Muscle of arm (tissue), 12 donors: ENCODE data around the gene KANSL1L. TPM values are rescaled to one million over a fixed set of nuclear protein-coding genes. Genes with fewer than 3 reads are reported as not detected.

Experiments used
- DNase-seq: peaks from one replicate; pipeline ENCODE4 v3.0.0-alpha.2; 2013
- polyA plus RNA-seq, 12 donors: library from polyadenylated mRNA; unstranded; fragments of 120-200 nt; gene quantifications; one replicate each; pipeline ENCODE4 v1.2.1, GENCODE V29; 2013; ENCODE audit not compliant: insufficient read length in 12 of 12

The KANSL1L gene
- polyA plus RNA-seq, 12 donors: 17.0 to 31.9 (median 23.5) TPM; not detected in 1

- DNase-seq: no peak
Measured at GRCh38 chr2:210086292-210086691, 84.9 kb downstream of the KANSL1L start.

DNA sequence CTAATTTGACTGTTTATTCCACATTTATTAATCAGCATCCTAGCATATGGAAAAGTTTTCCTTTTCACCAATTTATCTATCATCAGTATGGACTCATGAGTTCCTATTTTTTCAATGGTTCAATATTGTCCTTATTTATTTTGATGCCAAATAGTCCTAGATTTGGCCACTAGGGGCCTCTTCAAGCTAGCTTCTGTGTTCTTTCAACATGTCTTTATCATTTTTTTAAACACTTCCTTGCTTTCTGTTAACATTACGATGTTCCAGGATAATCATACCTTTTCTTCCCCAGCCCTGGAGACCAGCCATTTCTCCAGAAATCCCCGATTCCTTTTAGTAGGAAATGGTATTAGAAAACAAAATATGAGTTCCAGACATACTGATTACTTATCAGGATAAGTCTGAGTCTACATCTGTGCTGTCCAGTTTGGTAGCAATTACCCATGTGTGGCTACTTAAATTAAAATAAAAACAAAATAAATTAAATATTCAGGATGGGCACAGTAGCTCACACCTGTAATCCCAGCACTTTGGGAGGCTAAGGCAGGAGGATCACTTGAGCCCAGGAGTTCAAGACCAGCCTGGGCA is 98.2 kb downstream of the KANSL1L start:
- peak; percentile 18 for DNase-seq

DNA sequence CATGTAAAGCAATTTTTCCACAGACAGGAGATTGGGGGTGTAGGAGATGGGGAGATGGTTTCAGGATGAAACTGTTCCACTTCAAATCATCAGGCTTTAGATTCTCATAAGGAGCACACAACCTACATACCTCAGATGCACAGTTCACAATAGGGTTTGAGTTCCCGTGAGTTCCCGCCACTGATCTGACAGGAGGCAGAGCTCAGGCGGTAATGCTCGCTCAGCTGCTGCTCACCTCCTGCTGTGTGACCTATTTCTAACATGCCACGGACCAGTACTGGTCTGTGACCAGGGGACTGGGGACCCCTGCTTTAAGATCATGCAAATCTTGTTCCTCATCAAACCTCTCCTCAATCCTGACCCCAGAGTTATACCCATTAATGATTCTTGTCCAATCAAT is 98.7 kb downstream of the KANSL1L start:
- DNase-seq: no peak

- DNase-seq: no peak
Measured at GRCh38 chr2:210063306-210063705, 107.9 kb downstream of the KANSL1L start.

GRCh38 chr2:210055825-210056224 is 115.4 kb downstream of the KANSL1L start:
- no peak for DNase-seq

- DNase-seq: no peak
Measured at GRCh38 chr2:210054696-210055095, 116.5 kb downstream of the KANSL1L start.

DNA sequence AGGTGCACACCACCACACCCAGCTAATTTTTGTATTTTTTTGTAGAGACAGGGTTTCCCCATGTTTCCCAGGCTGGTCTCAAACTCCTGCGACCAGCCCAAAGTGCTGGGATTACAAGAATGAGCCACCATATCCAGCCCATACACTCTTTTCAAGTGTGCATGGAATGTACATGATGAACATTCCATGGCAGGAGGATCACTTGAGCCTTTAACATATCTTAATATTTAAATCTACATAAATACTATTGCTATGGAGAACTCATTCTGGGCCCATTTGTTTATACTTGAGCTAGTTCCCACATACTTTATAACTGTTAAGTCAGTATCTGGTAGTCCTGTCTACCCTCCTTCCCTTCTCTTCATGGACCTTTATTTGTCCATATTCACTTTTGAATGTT is 120.3 kb downstream of the KANSL1L start:
- no peak for DNase-seq

- DNase-seq: peak; percentile 10
Measured at GRCh38 chr2:210049831-210050230, 121.4 kb downstream of the KANSL1L start.

DNA sequence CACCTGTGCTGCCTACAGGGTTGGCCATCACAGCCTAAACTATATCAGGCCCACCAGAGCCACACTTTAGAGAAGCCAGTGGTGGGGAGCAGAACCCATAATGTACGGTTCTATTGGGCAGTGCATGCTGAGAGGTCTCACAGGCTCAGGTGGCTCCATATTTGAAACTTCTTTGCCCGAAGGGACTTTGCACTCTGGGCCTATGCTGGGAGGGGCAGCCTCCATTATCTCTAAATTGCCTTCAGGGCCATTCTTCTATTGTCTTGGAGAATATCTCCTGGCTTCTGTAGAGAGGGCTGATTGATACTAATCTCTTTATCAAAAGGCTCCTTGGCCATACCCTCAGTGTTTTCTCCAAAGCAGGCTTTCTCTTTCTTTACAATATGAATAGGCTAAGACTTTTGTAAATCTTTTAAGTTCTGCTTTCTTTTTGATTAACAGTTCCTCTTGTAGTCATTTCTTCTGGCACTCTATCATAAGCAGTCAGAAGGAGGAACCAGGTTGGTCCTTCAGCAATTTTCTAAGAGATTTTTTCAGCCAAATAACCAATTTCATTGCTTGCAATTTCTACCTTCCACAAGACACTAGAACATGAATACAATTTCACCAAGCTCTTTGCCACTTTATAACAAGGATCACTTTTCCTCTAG is 124.2 kb downstream of the KANSL1L start:
- DNase-seq: no peak

GRCh38 chr2:210038078-210038477 is 133.1 kb downstream of the KANSL1L start:
- no peak for DNase-seq

- DNase-seq: no peak
Measured at GRCh38 chr2:210035679-210036078, 135.5 kb downstream of the KANSL1L start.

DNA sequence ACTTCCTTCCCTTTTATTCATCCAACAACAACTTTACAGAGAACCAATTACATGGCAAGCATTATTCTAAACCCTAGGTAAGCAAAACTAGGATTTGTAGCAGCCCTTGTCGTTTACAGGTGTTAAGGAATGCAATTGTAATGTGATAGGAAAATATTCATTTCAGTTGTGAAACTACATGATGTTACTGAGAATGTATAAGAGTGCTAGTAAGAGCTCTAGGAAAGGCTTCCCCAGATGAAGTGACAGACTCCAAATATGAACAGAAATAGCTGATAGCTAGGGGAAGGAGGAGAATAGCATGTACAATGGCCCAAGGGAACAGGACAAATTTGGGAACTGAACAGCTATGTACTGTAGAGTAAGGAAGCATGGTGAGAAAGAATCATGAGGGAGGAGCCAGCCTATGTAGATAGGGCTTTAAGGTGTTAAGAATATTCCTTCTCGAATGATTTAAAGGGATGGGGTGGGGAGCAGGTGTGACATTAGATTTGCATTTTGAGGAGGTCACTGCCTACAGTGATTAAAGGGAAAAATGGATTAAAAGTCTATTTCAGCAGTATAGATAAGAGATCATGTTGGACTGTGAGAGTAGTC is 137.0 kb downstream of the KANSL1L start:
- DNase-seq: no peak

- no peak for DNase-seq
Measured at GRCh38 chr2:210028178-210028577, 143.0 kb downstream of the KANSL1L start.

DNA sequence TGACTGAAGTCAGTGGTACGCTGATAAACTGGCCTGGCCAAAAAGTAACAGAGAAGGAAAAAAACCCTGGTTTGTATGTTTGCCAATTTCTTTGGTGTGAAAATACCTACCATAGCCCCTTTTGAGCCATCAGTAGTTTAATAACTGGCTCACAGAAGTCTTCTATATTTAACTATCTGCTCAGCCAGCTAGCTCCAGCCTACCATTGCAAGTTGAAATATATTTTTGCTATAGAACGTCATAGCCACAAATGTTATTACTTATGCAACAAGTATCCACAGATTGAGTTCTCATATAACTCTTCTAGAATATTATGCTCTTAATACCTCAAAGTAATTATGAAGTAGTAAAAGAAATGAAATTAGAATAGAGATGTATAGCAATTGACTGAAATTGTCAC is 143.6 kb downstream of the KANSL1L start:
- no peak for DNase-seq

- DNase-seq: no peak
Measured at GRCh38 chr2:210022824-210023223, 148.4 kb downstream of the KANSL1L start.

DNA sequence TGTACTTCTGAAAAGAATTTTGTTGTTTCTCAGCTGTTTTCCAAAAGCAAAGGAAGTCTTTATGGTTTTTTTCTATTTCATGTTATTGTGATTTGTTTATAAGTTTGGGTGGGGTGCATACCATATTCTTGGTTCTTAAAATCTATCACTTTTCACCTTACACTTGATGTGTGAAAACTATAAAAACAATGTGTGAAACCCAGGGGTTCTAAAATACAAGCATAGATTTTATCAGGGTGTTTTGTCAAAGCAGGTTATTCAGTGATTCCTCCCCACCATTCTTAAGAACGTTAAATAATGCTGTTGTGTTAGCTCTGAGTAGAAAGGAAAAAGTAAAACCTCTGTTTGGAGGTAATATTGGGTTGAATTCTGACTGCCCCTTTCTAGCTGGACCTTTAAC is 151.1 kb downstream of the KANSL1L start:
- no peak for DNase-seq

GRCh38 chr2:210009896-210010295 is 161.3 kb downstream of the KANSL1L start:
- no peak for DNase-seq

- no peak for DNase-seq
Measured at GRCh38 chr2:210009126-210009525, 162.1 kb downstream of the KANSL1L start.

- DNase-seq: peak; percentile 1
Measured at GRCh38 chr2:210007895-210008294, 163.3 kb downstream of the KANSL1L start.

GRCh38 chr2:210004881-210005280 is 166.3 kb downstream of the KANSL1L start:
- DNase-seq: no peak

DNA sequence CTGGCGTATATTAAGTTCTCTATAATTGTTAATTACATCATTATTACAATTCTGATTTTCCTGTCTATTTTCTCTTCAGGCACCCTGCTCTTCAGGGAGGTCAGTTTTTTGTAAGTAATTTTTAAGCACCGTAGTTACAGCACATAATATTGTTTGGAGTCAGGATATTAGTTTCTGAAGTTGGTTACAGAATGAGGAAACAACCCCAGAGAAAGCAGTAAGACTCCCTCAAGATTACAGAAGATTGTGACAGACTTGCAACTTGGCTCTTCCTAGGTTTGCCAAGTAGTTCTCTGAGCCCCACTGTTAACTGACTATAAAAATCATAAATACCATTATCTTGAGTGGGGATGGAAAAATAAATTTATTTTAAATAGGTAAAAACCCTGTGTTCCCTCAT is 167.8 kb downstream of the KANSL1L start:
- DNase-seq: no peak

DNA sequence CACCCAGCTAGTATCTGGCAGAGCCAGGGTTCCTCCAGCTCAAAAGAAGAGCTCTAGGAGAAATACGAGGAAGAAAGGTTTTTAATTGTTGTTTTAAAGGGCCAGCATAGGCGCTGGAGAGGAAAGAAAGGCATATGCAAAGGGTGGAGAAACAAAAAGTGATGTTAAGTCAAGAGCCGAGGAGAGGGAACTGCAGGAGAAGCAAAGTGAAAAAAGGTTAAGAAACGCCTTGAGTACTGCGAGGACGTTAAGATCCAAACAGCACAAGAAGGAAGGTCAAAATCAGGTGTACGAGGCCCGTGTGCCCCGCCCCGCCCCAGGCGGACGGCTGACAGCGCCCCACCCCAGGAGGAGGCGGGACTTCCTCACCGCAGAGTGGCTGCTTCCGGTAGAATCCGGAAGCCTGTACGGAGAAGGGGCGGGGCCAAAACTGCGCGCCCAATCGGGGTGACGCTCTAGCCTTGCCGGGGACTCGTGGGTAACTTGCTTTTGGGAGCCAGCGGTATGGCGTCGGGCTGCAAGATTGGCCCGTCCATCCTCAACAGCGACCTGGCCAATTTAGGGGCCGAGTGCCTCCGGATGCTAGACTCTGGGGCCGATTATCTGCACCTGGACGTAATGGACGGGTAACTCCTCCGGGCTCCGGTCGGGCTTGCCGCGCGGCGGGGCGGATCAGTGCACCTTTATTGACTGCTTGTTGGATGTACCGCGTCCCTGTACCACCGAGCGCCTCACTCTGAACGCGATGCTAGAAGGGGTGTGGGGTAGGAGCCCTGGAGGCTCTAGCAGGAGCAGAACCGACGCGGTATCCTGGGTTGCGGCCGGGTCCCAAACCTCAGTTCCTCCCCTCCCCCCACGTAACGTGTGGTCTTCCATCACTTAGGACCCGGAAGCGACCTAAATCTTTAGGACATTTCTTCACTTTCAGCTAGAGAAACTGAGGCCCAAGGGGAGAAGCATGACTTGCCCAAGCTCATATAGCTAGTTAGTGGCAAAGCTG is 168.8 kb downstream of the KANSL1L start, which contains the start of gene RPE:
Gene RPE, plus strand, starts transcription at position 481 of the 1,000 bp plus-strand sequence. Its CDS starts 24 bp downstream, at position 505.
- DNase-seq: peak; percentile 97
